ENCODE measurements around the gene ARHGAP30.
"Not testable (repeated sequence)": the region's sequence is repeated elsewhere in the genome, so short reads cannot be mapped to it uniquely, and the experiment has no call there.

The ARHGAP30 gene

DNA sequence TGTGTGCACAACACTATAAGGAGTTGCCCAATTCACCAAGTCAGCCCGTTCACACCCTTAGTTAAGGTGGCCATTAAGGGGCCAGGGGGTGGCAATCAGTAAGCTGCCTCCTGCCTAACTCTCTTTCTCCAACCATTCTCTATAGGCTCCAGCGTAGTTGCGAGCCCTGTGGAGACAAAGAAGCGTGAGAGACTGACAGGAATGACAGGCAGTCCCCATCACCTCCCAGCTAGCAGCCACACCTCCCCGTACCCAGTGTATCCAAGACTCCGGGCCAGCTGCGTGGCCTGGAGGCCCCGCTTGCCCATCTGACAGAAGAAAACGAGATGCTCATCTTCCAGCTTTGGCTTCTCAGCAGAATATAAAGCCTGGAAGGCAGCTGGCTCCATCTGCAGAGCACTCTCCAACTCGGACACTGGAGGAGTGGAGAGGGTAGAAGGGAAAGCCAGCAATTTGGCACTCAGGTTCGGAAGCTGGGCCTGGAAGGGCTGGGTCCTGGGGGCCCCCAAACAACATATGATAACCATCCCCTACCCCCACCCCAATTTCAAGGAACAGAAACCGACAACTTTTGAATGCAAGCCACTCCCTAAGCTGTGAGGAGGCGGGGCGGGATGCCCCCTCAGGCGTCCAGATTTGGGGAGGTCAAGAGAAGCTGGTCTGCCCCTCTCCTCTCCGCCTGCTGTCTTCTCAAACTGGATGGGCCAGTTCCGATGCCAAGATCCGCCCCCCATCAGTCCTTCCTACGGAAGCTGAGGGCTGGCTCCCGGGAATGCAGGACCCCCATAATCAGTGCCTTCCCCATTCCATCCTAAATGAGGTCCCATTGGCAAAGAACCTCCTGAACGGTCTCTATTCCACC is 31.8 kb downstream of the ARHGAP30 start:
- no peak for DNase-seq

DNA sequence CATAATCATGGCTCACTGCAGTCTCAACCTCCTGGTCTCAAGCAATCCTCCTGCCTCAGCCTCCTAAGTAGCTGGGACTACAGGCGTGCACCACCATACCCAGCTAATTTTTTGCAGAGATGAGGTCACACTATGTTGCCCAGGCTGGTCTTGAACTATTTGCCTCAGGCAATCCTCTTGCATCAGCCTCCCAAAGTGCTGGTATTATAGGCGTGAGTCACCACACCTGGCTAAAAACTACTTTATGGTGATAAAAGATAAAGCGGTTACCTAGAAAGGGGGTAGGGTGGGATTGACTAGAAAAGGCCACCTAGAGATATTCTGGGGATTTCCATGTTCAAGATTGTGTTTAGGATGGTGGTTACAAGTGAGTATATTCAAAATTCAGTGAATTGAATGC is 35.9 kb downstream of the ARHGAP30 start:
- DNase-seq: no peak

- DNase-seq: no peak
Measured at GRCh38 chr1:161032409-161032808, 37.3 kb downstream of the ARHGAP30 start.

- no peak for DNase-seq
Measured at GRCh38 chr1:161031874-161032273, 37.8 kb downstream of the ARHGAP30 start.

DNA sequence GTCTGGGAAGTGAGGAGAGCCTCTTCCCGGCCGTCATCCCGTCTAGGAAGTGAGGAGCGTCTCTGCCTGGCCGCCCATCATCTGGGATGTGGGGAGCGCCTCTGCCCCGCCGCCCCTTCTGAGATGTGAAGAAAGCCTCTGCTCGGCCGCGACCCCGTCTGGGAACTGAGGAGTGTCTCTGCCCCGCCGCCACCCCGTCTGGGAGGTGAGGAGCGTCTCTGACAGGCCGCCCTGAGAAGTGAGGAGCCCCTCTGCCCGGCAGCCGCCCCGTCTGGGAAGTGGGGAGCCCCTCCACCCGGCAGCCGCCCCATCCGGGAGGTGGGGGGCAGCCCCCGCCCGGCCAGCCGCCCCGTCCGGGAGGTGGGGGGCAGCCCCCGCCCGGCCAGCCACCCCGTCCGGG is 40.2 kb downstream of the ARHGAP30 start:
- DNase-seq: not testable (repeated sequence)

DNA sequence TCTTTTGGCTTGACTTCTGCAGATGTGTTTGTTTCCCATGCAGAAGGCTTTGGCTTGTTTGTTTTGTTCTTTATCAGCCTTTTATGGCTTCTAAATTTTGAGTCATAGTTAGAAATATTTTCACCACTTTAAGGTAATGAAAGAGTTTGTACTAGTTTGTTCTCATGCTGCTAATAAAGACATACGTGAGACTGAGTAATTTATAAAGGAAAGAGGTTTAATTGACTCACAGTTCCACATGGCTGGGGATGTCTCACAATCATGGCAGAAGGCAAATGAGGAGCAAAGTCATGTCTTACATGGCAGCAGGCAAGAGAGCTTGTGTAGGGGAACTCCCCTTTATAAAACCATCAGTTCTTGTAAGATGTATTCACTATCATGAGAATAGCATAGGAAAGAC is 42.7 kb downstream of the ARHGAP30 start:
- DNase-seq: not testable (repeated sequence)

GRCh38 chr1:161022432-161022831 is 47.3 kb downstream of the ARHGAP30 start:
- not testable (repeated sequence) for DNase-seq

- DNase-seq: no peak
Measured at GRCh38 chr1:161021970-161022353, 47.7 kb downstream of the ARHGAP30 start.

GRCh38 chr1:161021165-161021969 is 48.3 kb downstream of the ARHGAP30 start:
- DNase-seq: peak; percentile 97

DNA sequence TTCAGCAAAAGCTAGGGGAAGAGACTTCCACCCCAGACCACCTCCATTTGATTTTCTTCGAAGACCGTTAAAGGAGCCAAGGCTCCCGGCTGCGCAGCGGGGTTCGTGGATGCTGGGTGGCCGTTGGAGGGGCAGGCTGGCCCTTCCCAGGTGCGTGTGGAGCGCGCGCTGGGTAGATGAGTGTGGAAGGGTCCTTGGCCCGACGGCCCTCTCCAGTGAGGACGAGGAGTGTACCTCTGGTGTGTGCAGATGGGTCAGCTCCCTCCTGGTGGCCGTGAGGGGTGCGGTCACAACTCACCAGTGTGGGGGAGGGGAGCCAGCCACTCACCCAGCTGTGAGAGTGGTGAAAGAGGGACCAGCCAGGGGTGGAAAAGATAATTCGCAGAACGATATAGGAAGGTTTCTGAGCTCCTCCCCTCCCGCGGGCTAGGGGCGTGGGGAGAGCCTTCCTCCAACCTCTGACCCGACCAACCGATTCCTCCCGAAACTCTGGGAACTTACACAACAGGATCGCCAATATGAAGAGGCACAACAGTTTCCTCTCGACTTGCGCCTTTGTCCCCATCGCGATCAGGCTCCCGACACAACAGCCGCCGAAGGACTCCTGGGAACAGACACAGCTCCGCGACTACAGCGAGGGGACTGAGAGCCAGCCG is 49.1 kb downstream of the ARHGAP30 start, which contains the start of gene F11R:
F11R (minus strand) TSS at position 644 of the 656 bp plus-strand sequence; CDS start at position 565, 79 bp downstream.
- peak; percentile 61 for DNase-seq

GRCh38 chr1:161019751-161020495 is 49.8 kb downstream of the ARHGAP30 start:
- DNase-seq: no peak

- not testable (repeated sequence) for DNase-seq
Measured at GRCh38 chr1:161019111-161019660, 50.5 kb downstream of the ARHGAP30 start.

GRCh38 chr1:161018631-161018930 is 51.1 kb downstream of the ARHGAP30 start:
- DNase-seq: no peak

DNA sequence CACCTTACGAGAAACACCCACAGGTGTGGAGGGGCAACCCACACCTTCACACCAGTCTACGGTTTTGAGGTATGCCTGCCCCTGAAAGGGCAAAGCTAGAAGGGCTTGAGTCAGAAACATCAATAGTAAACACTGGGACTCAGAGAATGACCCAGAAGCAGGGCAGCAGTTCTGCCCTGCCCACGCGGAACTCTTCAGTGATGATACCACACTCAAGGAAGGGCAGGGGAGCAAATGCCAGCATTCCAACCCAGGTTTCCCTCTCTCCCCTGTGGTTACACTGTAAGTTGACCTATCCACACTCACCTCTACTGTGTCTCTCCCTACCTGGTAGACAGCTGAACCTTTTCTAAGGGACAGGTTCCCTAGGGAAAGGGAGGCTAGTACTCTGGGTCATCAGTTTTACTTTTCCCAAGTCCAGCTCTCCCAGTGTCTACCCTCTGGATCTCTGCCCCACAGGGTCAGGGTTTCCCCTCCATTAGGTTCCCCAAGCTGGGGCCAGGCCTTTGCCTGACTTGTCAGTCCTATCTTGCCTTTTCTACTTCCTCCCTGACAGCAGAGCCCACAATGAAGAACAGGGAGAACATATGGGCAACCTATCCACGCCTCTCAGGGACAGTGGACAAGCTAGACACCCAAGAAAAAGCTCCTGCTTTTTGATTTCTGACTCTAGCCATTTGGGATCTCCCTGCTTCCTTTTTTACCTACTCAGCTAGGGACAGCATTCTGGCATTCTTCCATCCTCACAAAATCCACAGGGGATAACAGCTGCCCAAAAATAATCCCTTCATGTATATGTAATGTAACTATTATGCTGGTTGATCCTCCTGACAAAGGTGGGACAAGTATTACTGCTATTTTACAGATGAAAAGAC is 51.7 kb downstream of the ARHGAP30 start:
- DNase-seq: no peak

DNA sequence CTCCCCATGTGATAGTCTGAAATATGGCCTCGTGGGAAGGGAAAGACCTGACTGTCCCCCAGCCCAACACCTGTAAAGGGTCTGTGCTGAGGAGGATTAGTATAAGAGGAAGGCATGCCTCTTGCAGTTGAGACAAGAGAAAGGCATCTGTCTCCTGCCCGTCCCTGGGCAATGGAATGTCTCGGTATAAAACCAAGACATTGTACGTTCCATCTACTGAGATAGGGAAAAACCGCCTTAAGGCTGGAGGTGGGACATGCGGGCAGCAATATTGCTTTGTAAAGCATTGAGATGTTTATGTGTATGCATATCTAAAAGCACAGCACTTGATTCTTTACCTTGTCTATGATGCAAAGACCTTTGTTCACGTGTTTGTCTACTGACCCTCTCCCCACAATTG is 52.5 kb downstream of the ARHGAP30 start:
- not testable (repeated sequence) for DNase-seq

DNA sequence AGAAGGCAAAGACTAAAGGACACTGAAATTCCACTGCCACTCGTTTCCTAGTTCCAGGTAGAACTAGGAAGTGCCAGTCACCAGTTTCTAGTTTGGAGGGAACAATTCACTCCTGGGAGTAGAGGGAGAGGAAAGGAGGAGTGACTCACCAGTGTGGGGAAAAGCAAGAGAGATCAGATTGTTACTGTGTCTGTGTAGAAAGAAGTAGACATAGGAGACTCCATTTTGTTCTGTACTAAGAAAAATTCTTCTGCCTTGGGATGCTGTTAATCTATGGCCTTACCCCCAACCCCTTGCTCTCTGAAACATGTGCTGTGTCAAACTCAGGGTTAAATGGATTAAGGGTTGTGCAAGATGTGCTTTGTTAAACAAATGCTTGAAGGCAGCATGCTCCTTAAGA is 53.0 kb downstream of the ARHGAP30 start:
- not testable (repeated sequence) for DNase-seq

DNA sequence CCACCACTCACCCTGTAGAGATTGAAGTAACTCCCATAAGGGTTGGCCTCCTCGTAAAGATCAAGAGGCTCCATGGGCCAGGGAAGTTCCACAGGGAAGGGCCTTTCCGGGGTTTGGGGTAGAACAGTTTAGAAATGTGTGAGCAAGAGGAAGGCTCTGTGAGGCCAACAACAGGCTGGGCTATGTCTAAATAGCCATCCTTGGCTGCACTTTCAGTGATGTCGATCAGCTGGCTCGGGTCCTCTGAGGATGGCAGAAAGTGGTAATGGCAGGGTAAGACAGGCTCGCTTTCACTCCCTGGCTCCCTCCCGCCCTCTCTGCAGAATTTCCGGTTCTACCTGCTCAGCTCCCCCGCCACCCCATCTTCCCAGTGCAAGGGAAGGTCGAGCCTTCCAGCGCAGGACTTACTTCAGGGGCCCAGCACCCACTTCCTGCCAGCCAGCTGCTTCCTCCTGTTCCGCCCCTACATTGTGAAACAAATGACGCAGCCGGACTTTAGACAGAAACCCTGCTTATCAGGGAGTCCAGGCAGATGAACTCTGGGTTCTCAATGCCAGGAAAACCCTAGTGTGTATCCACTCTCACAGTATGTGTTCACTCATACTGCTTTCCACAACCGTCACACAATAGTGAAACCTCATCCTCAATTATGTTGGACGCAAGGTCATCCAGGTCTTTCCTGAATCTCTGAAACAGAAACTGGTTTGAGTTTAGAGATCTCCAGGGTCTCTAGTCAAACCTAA is 56.0 kb downstream of the ARHGAP30 start:
- peak; percentile 66 for DNase-seq

DNA sequence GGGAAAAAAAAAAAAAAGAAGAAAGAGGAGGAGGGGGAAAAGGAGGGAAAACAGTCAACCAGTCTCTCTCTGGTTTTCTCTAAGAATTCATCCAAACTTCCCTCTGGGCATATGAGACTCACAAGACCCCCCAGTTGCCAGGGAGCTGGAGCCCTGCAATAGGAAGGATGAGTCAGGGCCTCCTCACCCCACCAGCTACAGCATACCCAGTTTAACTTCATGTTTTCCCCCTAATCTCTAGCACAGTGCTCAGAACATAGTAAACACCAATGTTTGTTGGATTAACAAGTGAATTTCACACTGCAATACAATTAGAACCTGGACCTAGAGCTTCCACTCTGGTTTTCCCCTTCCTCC is 56.6 kb downstream of the ARHGAP30 start:
- DNase-seq: no peak

GRCh38 chr1:161012420-161012819 is 57.3 kb downstream of the ARHGAP30 start:
- no peak for DNase-seq

DNA sequence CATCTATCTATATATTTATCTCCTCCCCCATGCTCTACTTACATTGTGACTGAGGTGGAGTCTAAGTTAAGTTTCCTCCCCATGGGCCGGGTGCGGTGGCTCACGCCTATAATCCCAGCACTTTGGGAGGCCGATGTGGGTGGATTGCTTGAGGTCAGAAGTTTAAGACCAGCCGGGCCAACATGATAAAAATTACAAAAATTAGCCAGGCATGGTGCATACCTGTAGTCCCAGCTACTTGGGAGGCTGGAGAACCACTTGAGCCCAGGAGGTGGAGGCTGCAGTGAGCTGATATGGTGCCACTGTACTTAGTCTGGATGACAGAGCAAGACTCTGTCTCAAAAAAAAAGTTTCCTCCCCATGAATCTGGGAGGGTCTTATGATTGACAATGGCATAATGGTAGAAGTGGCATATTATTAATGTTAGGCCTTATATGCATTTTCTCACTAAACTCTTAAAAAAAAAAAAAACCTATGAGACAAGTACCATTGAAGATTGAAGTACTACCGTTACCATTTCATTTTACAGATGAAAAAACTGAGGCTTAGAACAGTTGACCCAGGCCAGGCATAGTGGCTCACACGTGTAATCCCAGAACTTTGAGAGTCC is 60.0 kb downstream of the ARHGAP30 start:
- DNase-seq: no peak

Data from NCI-H510A (cell line).